Osteocyte (in vitro differentiated cells): Measurements from ENCODE around the gene TNS3. TPM values are rescaled to one million over a fixed set of nuclear protein-coding genes. Genes with fewer than 3 reads are reported as not detected.

Source experiments
- DNase-seq: peaks from one replicate; pipeline ENCODE4 v3.0.0; 2021; ENCODE audit warnings: mixed read lengths; ENCODE audit not compliant: unreplicated experiment; ENCODE audit errors: extremely low spot score
- H3K27ac Mint-ChIP-seq: one replicate; pipeline ENCODE4 v1.8.0; 2021; ENCODE audit warnings: mild to moderate bottlenecking, mixed read lengths; ENCODE audit not compliant: unreplicated experiment
- H3K27me3 Mint-ChIP-seq: one replicate; pipeline ENCODE4 v1.8.0; 2021; ENCODE audit warnings: mixed read lengths; ENCODE audit not compliant: unreplicated experiment
- H3K36me3 Mint-ChIP-seq: one replicate; pipeline ENCODE4 v1.8.0; 2021; ENCODE audit warnings: mixed read lengths; ENCODE audit not compliant: unreplicated experiment
- H3K4me1 Mint-ChIP-seq: one replicate; pipeline ENCODE4 v1.8.0; 2021; ENCODE audit warnings: mixed read lengths; ENCODE audit not compliant: unreplicated experiment
- H3K4me3 Mint-ChIP-seq: one replicate; pipeline ENCODE4 v1.8.0; 2021; ENCODE audit warnings: mild to moderate bottlenecking, moderate library complexity, mixed read lengths; ENCODE audit not compliant: unreplicated experiment
- H3K9me3 Mint-ChIP-seq: one replicate; pipeline ENCODE4 v1.8.0; 2021; ENCODE audit warnings: mixed read lengths; ENCODE audit not compliant: unreplicated experiment
- total RNA-seq: library from RNA; stranded (reverse); gene quantifications from 2 replicates; pipeline ENCODE4 v1.2.1, GENCODE V29; 2021
- TF ChIP-seq, protein P1 (sequence below): fragments of 200-600 bp; sonication (generic); IDR thresholded peaks from 2 replicates; pipeline ENCODE4 v1.5.0; 2021; ENCODE audit warnings: antibody characterized with exemption, mild to moderate bottlenecking, moderate library complexity

TNS3 gene
- total RNA-seq, 1 donor from 2014 or later = 93.8 TPM

DNA sequence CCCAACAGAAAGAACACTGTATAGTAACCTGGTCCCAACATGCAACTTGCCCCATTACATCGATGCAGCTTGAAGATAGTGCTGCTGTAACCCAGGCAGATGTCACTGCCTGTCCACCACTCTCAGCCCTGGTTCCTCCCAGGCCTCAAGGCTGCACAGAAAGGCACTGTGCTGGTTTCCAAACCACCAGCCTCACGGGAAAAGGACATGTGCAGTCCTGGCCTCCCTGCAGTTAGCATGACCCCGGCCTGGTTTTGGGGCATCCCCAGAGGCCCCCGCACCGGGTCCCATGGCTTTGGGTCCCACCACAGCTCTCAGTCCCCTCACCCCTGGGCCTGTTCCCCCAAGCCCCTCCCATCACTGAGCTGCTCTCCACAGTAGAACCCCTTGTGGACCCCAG, 214.5 kb downstream of the TNS3 start:
- no peak overlapping the region for H3K4me3 Mint-ChIP-seq
- no peak overlapping the region for H3K27ac Mint-ChIP-seq
- H3K36me3 Mint-ChIP-seq = peaks cover 11% of the 10 kb centered on the region
- H3K4me1 Mint-ChIP-seq = peaks cover 8% of the 10 kb centered on the region
- H3K9me3 Mint-ChIP-seq = no peaks in the 10 kb centered on the region
- TF ChIP-seq, protein P1, sequence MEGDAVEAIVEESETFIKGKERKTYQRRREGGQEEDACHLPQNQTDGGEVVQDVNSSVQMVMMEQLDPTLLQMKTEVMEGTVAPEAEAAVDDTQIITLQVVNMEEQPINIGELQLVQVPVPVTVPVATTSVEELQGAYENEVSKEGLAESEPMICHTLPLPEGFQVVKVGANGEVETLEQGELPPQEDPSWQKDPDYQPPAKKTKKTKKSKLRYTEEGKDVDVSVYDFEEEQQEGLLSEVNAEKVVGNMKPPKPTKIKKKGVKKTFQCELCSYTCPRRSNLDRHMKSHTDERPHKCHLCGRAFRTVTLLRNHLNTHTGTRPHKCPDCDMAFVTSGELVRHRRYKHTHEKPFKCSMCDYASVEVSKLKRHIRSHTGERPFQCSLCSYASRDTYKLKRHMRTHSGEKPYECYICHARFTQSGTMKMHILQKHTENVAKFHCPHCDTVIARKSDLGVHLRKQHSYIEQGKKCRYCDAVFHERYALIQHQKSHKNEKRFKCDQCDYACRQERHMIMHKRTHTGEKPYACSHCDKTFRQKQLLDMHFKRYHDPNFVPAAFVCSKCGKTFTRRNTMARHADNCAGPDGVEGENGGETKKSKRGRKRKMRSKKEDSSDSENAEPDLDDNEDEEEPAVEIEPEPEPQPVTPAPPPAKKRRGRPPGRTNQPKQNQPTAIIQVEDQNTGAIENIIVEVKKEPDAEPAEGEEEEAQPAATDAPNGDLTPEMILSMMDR = no peak
- no peak for DNase-seq
- no peaks in the 10 kb centered on the region for H3K27me3 Mint-ChIP-seq

- Mint-ChIP-seq H3K4me1 (peaks cover 3% of the 10 kb centered on the region), H3K36me3 (peaks cover 11% of the 10 kb centered on the region), H3K9me3 (no peaks in the 10 kb centered on the region), H3K27me3 (no peaks in the 10 kb centered on the region), H3K27ac (no peak overlapping the region), H3K4me3 (no peak overlapping the region)
- TF ChIP-seq, protein P1 = no peak
- no peak for DNase-seq
Observed at GRCh38 chr7:47366960-47367359, 215.0 kb downstream of the TNS3 start.

- no peaks in the 10 kb centered on the region for H3K27me3 Mint-ChIP-seq
- H3K4me1 Mint-ChIP-seq = no peaks in the 10 kb centered on the region
- no peak for DNase-seq
- TF ChIP-seq, protein P1 = no peak
- no peak overlapping the region for H3K4me3 Mint-ChIP-seq
- peaks cover 11% of the 10 kb centered on the region for H3K36me3 Mint-ChIP-seq
- no peaks in the 10 kb centered on the region for H3K9me3 Mint-ChIP-seq
- no peak overlapping the region for H3K27ac Mint-ChIP-seq
Observed at GRCh38 chr7:47366211-47366610, 215.7 kb downstream of the TNS3 start.

GRCh38 chr7:47362984-47363383, 218.9 kb downstream of the TNS3 start:
- Mint-ChIP-seq H3K27ac (no peak overlapping the region), H3K4me3 (no peak overlapping the region), H3K9me3 (no peaks in the 10 kb centered on the region), H3K36me3 (peaks cover 7% of the 10 kb centered on the region), H3K4me1 (peaks cover 10% of the 10 kb centered on the region), H3K27me3 (no peaks in the 10 kb centered on the region)
- no peak for DNase-seq
- TF ChIP-seq, protein P1 = no peak

GRCh38 chr7:47361746-47362215, 220.1 kb downstream of the TNS3 start:
- H3K27ac Mint-ChIP-seq = no peak overlapping the region
- DNase-seq = no peak
- no peak overlapping the region for H3K4me3 Mint-ChIP-seq
- no peaks in the 10 kb centered on the region for H3K27me3 Mint-ChIP-seq
- no peaks in the 10 kb centered on the region for H3K9me3 Mint-ChIP-seq
- H3K4me1 Mint-ChIP-seq = peaks cover 10% of the 10 kb centered on the region
- H3K36me3 Mint-ChIP-seq = peaks cover 2% of the 10 kb centered on the region
- TF ChIP-seq, protein P1 = no peak
